Common myeloid progenitor, CD34-positive (primary cell): Measurements from ENCODE around the gene BANK1.

ENCODE experiments used
- CTCF ChIA-PET: fragments of 350-600 bp; sonication (Branson Sonifier 250); formaldehyde crosslinking; loops from one replicate; lab custom pipeline; 2021; ENCODE audit warnings: antibody characterized with exemption; lab: Charles Lee
- POLR2A ChIA-PET: fragments of 350-600 bp; sonication (Branson Sonifier 250); formaldehyde crosslinking; loops from one replicate; lab custom pipeline; 2021; ENCODE audit warnings: antibody characterized with exemption; lab: Charles Lee
- DNase-seq, 3 donors: peaks; one replicate each; pipeline versions ENCODE4 v3.0.0 to v3.0.0-alpha.2; 2013
- H3K27ac ChIP-seq, 2 experiments: 1 replicate in 1 of 2; 2 replicates in 1 of 2; pipeline ENCODE4 v1.7.0; 2013; ENCODE audit warnings: inconsistent platforms in 2 of 2, low read length in 2 of 2, mild to moderate bottlenecking in 2 of 2, low read depth in 1 of 2, moderate library complexity in 1 of 2; ENCODE audit not compliant: severe bottlenecking in 2 of 2, insufficient read depth in 1 of 2, poor library complexity in 1 of 2
- H3K27me3 ChIP-seq, 5 experiments: replicated peaks in 2 of 5; 1 replicate in 3 of 5; 2 replicates in 2 of 5; pipeline versions ENCODE4 v1.6.1 to v1.7.0; 2013; ENCODE audit warnings: low read length in 4 of 5, mild to moderate bottlenecking in 2 of 5, moderate library complexity in 2 of 5, inconsistent platforms in 1 of 5; ENCODE audit not compliant: insufficient read depth in 5 of 5, control insufficient read depth in 4 of 5
- H3K36me3 ChIP-seq, 4 experiments: 1 replicate in 2 of 4; 2 replicates in 2 of 4; pipeline versions ENCODE4 v1.6.1 to v1.7.0; 2013; ENCODE audit warnings: low read length in 3 of 4, control low read depth in 1 of 4, mild to moderate bottlenecking in 1 of 4; ENCODE audit not compliant: control insufficient read depth in 4 of 4, insufficient read depth in 4 of 4
- H3K4me1 ChIP-seq, 4 experiments: 1 replicate in 3 of 4; 2 replicates in 1 of 4; pipeline versions ENCODE4 v1.6.1 to v1.7.1; 2013; ENCODE audit warnings: low read length in 3 of 4, mild to moderate bottlenecking in 3 of 4, control low read depth in 1 of 4, inconsistent platforms in 1 of 4, moderate library complexity in 1 of 4; ENCODE audit not compliant: control insufficient read depth in 4 of 4, insufficient read depth in 4 of 4; ENCODE audit errors: control extremely low read depth in 1 of 4
- H3K4me3 ChIP-seq, 7 experiments: 1 replicate in 4 of 7; 2 replicates in 3 of 7; pipeline versions ENCODE4 v1.5.1 to v1.7.0; 2013; ENCODE audit warnings: mild to moderate bottlenecking in 7 of 7, low read length in 6 of 7, moderate library complexity in 6 of 7, inconsistent platforms in 2 of 7, low read depth in 2 of 7, control low read depth in 1 of 7; ENCODE audit not compliant: insufficient read depth in 4 of 7, control insufficient read depth in 1 of 7; ENCODE audit errors: extremely low read depth in 1 of 7
- H3K9me3 ChIP-seq, 5 experiments: 1 replicate in 4 of 5; 2 replicates in 1 of 5; pipeline versions ENCODE4 v1.6.1 to v1.7.1; 2013; ENCODE audit warnings: low read length in 4 of 5, mild to moderate bottlenecking in 2 of 5, inconsistent platforms in 1 of 5, low read depth in 1 of 5, moderate library complexity in 1 of 5; ENCODE audit not compliant: control insufficient read depth in 4 of 5, insufficient read depth in 2 of 5; ENCODE audit errors: control extremely low read depth in 1 of 5
- WGBS: methylation state at CpG from one replicate; pipeline ENCODE4 v1.1.5; 2013; ENCODE audit not compliant: insufficient coverage; 5-methylcytosine and 5-hydroxymethylcytosine counted together

Gene BANK1

DNA sequence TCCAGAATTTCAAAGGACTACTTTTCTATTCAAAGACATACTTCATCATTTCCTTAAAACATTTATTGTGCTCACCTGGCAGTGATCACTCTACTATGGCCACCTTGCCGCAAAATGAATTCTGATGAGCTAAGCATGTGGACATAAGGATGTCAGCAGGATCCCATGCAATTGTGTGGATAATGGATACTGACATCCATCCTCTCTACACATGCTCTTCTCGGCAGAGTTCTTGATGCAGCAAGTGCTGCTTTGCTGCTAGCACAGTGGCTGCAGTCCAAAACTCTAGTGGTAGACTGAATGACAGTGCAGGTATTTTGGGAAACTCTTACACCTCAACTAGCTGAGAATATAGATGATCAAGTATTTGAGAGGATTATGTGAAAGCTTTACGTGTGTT lies 168.0 kb downstream of the BANK1 start:
- H3K36me3 ChIP-seq, result no peaks in the 10 kb centered on the region
- ChIA-PET POLR2A (interaction anchor here (0.7 kb wide), 1 partner anchor 8 kb away, joined by 4 read pairs; no protein-coding TSS in a partner anchor), CTCF (no interaction called here)
- no peak for DNase-seq
- H3K27me3 ChIP-seq, result no peaks in the 10 kb centered on the region
- no peaks in the 10 kb centered on the region for H3K4me1 ChIP-seq
- H3K27ac ChIP-seq, result no peak overlapping the region
- H3K4me3 ChIP-seq, result no peak overlapping the region
- H3K9me3 ChIP-seq, result no peaks in the 10 kb centered on the region
- WGBS, result 100% methylated on average over 1 of the region's 3 CpGs

DNA sequence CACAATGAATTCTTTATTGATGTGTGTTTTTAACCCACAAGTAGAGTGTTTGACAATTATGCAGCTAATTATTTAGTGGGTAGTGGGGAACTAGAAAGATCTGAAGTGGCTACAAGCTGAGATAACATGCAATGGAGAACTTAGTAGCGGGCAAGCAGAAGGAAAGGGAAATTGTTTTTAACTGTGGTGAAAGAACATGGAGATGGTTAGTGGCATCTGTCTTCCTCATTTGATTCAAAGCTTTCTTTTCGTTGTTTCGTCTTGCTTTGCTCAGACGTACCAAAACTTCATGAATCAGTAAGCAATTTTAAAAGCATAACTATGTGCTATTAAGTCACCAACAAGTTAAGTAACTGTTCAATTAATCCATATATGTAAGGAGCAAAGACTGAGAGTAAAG lies 169.9 kb downstream of the BANK1 start:
- ChIA-PET POLR2A (no interaction called here), CTCF (no interaction called here)
- no peaks in the 10 kb centered on the region for H3K27me3 ChIP-seq
- no peak overlapping the region for H3K27ac ChIP-seq
- 70% methylated on average over 2 of the region's 4 CpGs for WGBS
- no peak overlapping the region for H3K4me3 ChIP-seq
- no peak for DNase-seq
- no peaks in the 10 kb centered on the region for H3K9me3 ChIP-seq
- H3K36me3 ChIP-seq, result no peaks in the 10 kb centered on the region
- no peaks in the 10 kb centered on the region for H3K4me1 ChIP-seq

DNA sequence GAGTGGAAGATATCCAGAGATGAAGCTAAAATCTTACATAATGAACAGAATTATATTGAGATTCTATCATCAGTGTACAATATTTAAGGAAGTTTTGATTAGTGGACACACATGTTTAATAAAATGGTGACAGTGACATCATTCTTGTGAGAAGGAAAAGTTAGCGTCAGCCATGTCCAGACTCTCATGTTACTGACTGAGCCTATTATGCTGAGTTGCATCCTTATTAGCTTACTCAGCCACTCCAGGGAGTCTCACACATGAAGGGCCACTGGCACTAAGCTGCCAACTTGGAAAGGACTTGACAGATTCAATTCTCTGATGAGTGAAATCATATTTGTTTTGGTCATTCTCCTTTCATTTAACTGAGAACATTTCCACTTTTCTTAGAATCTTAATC lies 170.6 kb downstream of the BANK1 start:
- no peak for DNase-seq
- Histone ChIP-seq H3K9me3 (no peaks in the 10 kb centered on the region), H3K36me3 (no peaks in the 10 kb centered on the region), H3K27me3 (no peaks in the 10 kb centered on the region), H3K27ac (no peak overlapping the region), H3K4me3 (no peak overlapping the region), H3K4me1 (no peaks in the 10 kb centered on the region)
- ChIA-PET POLR2A (no interaction called here), CTCF (no interaction called here)
- WGBS, result 100% methylated on average over 1 of the region's 1 CpG

DNA sequence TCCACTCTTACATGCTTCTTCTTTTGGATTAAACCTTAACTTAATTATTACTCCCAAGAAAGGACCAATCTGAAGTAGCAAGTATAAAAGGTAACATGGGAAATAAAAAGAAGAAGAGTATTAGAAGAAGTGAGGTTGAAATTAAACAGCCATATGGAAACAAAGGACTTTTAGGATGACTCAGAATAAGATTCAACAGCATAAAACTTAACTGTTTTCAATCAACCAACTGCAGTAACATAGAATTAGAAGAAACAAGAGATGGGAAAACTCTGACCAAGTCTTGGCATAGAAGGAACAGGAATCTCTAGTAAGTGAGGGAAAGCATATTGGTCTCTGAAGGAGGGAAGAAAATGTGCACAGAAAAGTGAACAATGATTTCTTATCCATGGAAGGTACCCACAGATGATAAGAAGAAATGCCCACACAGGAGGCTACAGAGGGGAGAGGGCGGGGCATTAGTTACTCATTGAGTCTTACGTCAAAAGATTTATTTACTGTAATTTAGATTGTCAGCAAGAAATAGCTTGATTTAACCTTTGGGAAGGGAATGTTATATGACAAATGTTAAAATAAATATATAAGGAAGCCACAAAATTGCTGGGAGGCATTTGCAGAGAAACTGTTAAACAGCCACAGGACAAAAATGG lies 177.3 kb downstream of the BANK1 start:
- peaks cover 0 to 4% (median 0%) of the 10 kb centered on the region in 4 experiments for H3K4me1 ChIP-seq
- 100% methylated on average over 2 of the region's 2 CpGs for WGBS
- H3K36me3 ChIP-seq, result no peaks in the 10 kb centered on the region
- no peaks in the 10 kb centered on the region for H3K27me3 ChIP-seq
- no peaks in the 10 kb centered on the region for H3K9me3 ChIP-seq
- POLR2A ChIA-PET, result no interaction called here
- H3K27ac ChIP-seq, result no peak overlapping the region
- no peak overlapping the region for H3K4me3 ChIP-seq
- CTCF ChIA-PET, result no interaction called here
- DNase-seq, result no peak

DNA sequence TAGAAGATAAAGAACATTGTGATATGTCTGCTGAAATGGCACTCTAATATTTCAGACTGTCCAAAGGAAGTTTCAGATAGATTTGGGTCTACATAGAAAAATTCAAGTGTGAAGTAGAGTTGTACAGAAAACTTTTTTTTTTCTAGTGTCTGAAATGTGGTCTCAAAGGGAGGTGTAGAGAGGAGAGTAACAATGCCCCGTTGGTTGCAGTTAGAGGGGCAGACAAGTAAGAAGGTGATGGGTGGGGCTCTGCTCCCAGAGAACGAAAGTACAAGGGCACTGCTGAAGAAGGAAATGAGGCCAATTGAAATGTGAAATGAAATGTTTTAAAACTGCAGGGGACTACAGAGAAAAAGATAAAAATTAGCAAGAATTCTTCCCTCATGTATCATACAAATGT lies 177.8 kb downstream of the BANK1 start:
- H3K4me3 ChIP-seq, result no peak overlapping the region
- no peaks in the 10 kb centered on the region for H3K36me3 ChIP-seq
- no peaks in the 10 kb centered on the region for H3K27me3 ChIP-seq
- H3K9me3 ChIP-seq, result no peaks in the 10 kb centered on the region
- DNase-seq, result no peak
- ChIA-PET CTCF (no interaction called here), POLR2A (no interaction called here)
- WGBS, result 92% methylated on average over 1 of the region's 2 CpGs
- no peak overlapping the region for H3K27ac ChIP-seq
- peaks cover 0 to 5% (median 0%) of the 10 kb centered on the region in 4 experiments for H3K4me1 ChIP-seq

DNA sequence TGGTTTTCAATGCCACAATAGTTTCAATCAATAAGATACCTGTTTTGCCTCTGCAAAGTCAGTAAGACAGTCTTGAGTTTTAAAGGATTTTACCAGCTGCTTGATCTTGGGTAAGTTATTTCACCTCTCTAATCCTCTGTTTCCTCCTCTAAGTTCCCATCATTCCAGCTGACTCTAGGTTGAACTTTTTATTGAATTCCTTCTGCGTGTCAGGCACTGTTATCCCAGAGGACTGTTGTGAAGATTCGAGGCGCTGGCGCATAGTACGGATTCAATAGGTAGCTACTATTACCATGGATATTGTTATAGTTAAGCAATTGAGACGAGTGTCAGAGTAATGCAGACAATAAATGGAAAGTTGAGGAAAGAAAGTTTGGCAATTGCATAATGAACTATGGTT lies 179.4 kb downstream of the BANK1 start:
- CTCF ChIA-PET, result no interaction called here
- H3K4me3 ChIP-seq, result no peak overlapping the region
- no peak overlapping the region for H3K27ac ChIP-seq
- H3K27me3 ChIP-seq, result no peaks in the 10 kb centered on the region
- no peaks in the 10 kb centered on the region for H3K36me3 ChIP-seq
- 93% methylated on average over 6 of the region's 6 CpGs for WGBS
- H3K9me3 ChIP-seq, result no peaks in the 10 kb centered on the region
- peaks cover 0 to 5% (median 0%) of the 10 kb centered on the region in 4 experiments for H3K4me1 ChIP-seq
- POLR2A ChIA-PET, result no interaction called here
- no peak for DNase-seq

DNA sequence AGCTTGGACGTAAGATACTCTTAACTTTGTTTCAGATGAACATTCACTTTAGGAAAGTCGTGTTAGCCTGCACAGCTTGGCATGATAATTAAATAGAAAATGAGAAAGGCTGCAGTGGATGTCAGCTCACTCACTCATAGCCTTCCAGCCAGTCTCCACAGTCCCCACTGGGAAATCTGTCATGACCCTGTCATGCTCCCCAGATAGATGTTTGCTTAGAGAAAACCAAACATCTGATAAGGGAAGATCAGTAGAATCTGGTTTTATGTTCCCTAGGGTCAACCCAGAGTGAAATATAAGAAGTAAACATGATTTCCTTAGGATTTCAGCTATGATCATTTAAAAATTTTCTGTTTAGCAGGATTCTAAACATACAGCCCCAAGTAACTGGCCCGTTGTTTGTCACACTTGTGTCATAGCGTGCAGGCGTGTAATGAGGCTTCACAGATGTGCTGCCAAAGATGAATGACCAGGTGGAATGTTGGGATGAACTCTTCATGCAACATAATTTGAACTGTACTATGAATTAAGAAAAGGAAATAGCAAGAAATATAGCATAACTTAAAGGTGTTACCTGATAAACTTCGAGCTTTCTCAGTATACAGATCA lies 180.1 kb downstream of the BANK1 start:
- H3K4me3 ChIP-seq, result no peak overlapping the region
- H3K27me3 ChIP-seq, result no peaks in the 10 kb centered on the region
- H3K4me1 ChIP-seq, result peaks cover 0 to 5% (median 0%) of the 10 kb centered on the region in 4 experiments
- H3K9me3 ChIP-seq, result no peaks in the 10 kb centered on the region
- POLR2A ChIA-PET, result no interaction called here
- no peak for DNase-seq
- H3K27ac ChIP-seq, result no peak overlapping the region
- CTCF ChIA-PET, result no interaction called here
- no peaks in the 10 kb centered on the region for H3K36me3 ChIP-seq
- WGBS, result no CpG with 5 or more reads among the region's 6 CpGs
